ENCODE measurements around the gene ASCC1.

ASCC1 gene

GRCh38 chr10:72200883-72201282, 15.2 kb downstream of the ASCC1 start:
- no peak for DNase-seq
- Histone ChIP-seq H3K4me1 (ENCODE audit: low read length) (no peaks in the 10 kb centered on the region), H4K20me1 (ENCODE audit: insufficient read depth, low read length) (no peaks in the 10 kb centered on the region), H3K4me2 (ENCODE audit: low read depth, low read length) (no peak overlapping the region), H3K9me2 (replicated peaks; ENCODE audit: insufficient read depth, low read length) (no peaks in the 10 kb centered on the region), H3K27me3 (replicated peaks; ENCODE audit: insufficient read depth, low read length) (no peaks in the 10 kb centered on the region), H3K4me3 (ENCODE audit: low read length) (no peak overlapping the region), H3K79me2 (ENCODE audit: low read length) (no peaks in the 10 kb centered on the region), H3K27ac (ENCODE audit: low read length) (no peak overlapping the region), H3K9me3 (replicated peaks; ENCODE audit: insufficient read depth, low read length) (no peaks in the 10 kb centered on the region), H3F3A (ENCODE audit: insufficient read depth, low read length) (no peaks in the 10 kb centered on the region), H3K9ac (ENCODE audit: low read length) (no peak overlapping the region), H2AFZ (ENCODE audit: low read length) (no peak overlapping the region), H3K36me3 (replicated peaks; ENCODE audit: insufficient read depth, low read length) (no peaks in the 10 kb centered on the region)
- TF ChIP-seq CTCF (IDR thresholded peaks at IDR 0.05; ENCODE audit: low read length) = no peak
- TF ChIP-seq EZH2phosphoT487 (IDR thresholded peaks at IDR 0.05; ENCODE audit: low read length) = no peak
- TF ChIP-seq EZH2 (optimal IDR thresholded peaks at IDR 0.05; ENCODE audit: low read depth, low read length) = no peak

GRCh38 chr10:72194949-72195348, 21.1 kb downstream of the ASCC1 start:
- Histone ChIP-seq H3K4me1 (ENCODE audit: low read length) (no peaks in the 10 kb centered on the region), H3K79me2 (ENCODE audit: low read length) (no peaks in the 10 kb centered on the region), H4K20me1 (ENCODE audit: insufficient read depth, low read length) (no peaks in the 10 kb centered on the region), H3K4me3 (ENCODE audit: low read length) (no peak overlapping the region), H3K9ac (ENCODE audit: low read length) (no peak overlapping the region), H3K4me2 (ENCODE audit: low read depth, low read length) (no peak overlapping the region), H3K27me3 (replicated peaks; ENCODE audit: insufficient read depth, low read length) (no peaks in the 10 kb centered on the region), H3K9me2 (replicated peaks; ENCODE audit: insufficient read depth, low read length) (no peaks in the 10 kb centered on the region), H3F3A (ENCODE audit: insufficient read depth, low read length) (no peaks in the 10 kb centered on the region), H2AFZ (ENCODE audit: low read length) (no peak overlapping the region), H3K9me3 (replicated peaks; ENCODE audit: insufficient read depth, low read length) (no peaks in the 10 kb centered on the region), H3K27ac (ENCODE audit: low read length) (no peak overlapping the region), H3K36me3 (replicated peaks; ENCODE audit: insufficient read depth, low read length) (no peaks in the 10 kb centered on the region)
- TF ChIP-seq EZH2 (optimal IDR thresholded peaks at IDR 0.05; ENCODE audit: low read depth, low read length) (no peak), EZH2phosphoT487 (IDR thresholded peaks at IDR 0.05; ENCODE audit: low read length) (no peak), CTCF (IDR thresholded peaks at IDR 0.05; ENCODE audit: low read length) (no peak)
- no peak for DNase-seq

- H2AFZ ChIP-seq (ENCODE audit: low read length) = no peak overlapping the region
- H3K27me3 ChIP-seq (replicated peaks; ENCODE audit: insufficient read depth, low read length) = no peaks in the 10 kb centered on the region
- no peaks in the 10 kb centered on the region for H3K9me3 ChIP-seq (replicated peaks; ENCODE audit: insufficient read depth, low read length)
- H3K9me2 ChIP-seq (replicated peaks; ENCODE audit: insufficient read depth, low read length) = no peaks in the 10 kb centered on the region
- H3K36me3 ChIP-seq (replicated peaks; ENCODE audit: insufficient read depth, low read length) = 0 out of 2 replicates have a peak, but pooled peaks cover 3% of the 10 kb centered on the region
- no peak overlapping the region for H3K4me2 ChIP-seq (ENCODE audit: low read depth, low read length)
- H3K27ac ChIP-seq (ENCODE audit: low read length) = no peak overlapping the region
- H3K79me2 ChIP-seq (ENCODE audit: low read length) = no peaks in the 10 kb centered on the region
- TF ChIP-seq EZH2 (optimal IDR thresholded peaks at IDR 0.05; ENCODE audit: low read depth, low read length) (no peak), EZH2phosphoT487 (IDR thresholded peaks at IDR 0.05; ENCODE audit: low read length) (no peak), CTCF (IDR thresholded peaks at IDR 0.05; ENCODE audit: low read length) (no peak)
- no peak overlapping the region for H3K9ac ChIP-seq (ENCODE audit: low read length)
- H3K4me3 ChIP-seq (ENCODE audit: low read length) = no peak overlapping the region
- no peaks in the 10 kb centered on the region for H3F3A ChIP-seq (ENCODE audit: insufficient read depth, low read length)
- no peaks in the 10 kb centered on the region for H3K4me1 ChIP-seq (ENCODE audit: low read length)
- DNase-seq = no peak
- no peaks in the 10 kb centered on the region for H4K20me1 ChIP-seq (ENCODE audit: insufficient read depth, low read length)
These were observed 29.1 kb downstream of the ASCC1 start for GRCh38 chr10:72186982-72187330.
